NCI-H2196 treated with DMSO at 0.1 percent for 48 hours (cell line): ENCODE results near the gene CHTF18.
"Not testable (repeated sequence)": the region's sequence is repeated elsewhere in the genome, so short reads cannot be mapped to it uniquely, and the experiment has no call there.

Source experiments
- DNase-seq: peaks from one replicate; lab custom pipeline; 2025; ENCODE audit not compliant: unreplicated experiment; lab: John Stamatoyannopoulos, UW

Gene CHTF18

GRCh38 chr16:804193-805048 lies 16.0 kb downstream of the CHTF18 start:
- no peak for DNase-seq

- no peak for DNase-seq
Measured at GRCh38 chr16:805474-805873, 17.1 kb downstream of the CHTF18 start.

GRCh38 chr16:807347-808084 lies 19.1 kb downstream of the CHTF18 start:
- peak; percentile 64 for DNase-seq

GRCh38 chr16:808085-808386 lies 19.6 kb downstream of the CHTF18 start:
- no peak for DNase-seq

GRCh38 chr16:813204-813915 lies 24.9 kb downstream of the CHTF18 start:
- DNase-seq = no peak

- DNase-seq = no peak
Measured at GRCh38 chr16:813916-814412, 25.5 kb downstream of the CHTF18 start.

GRCh38 chr16:814974-815373 lies 26.6 kb downstream of the CHTF18 start:
- DNase-seq = no peak

- no peak for DNase-seq
Measured at GRCh38 chr16:815861-816260, 27.4 kb downstream of the CHTF18 start.

GRCh38 chr16:817001-817906 lies 28.8 kb downstream of the CHTF18 start:
- DNase-seq = no peak

- DNase-seq = no peak
Measured at GRCh38 chr16:818132-818531, 29.7 kb downstream of the CHTF18 start.

GRCh38 chr16:818592-818991 lies 30.2 kb downstream of the CHTF18 start:
- no peak for DNase-seq

GRCh38 chr16:819336-820043 lies 31.1 kb downstream of the CHTF18 start:
- DNase-seq = no peak

- not testable (repeated sequence) for DNase-seq
Measured at GRCh38 chr16:820044-820408, 31.6 kb downstream of the CHTF18 start.

GRCh38 chr16:820748-821147 lies 32.3 kb downstream of the CHTF18 start:
- no peak for DNase-seq

GRCh38 chr16:821751-822150 lies 33.3 kb downstream of the CHTF18 start:
- DNase-seq = no peak

- no peak for DNase-seq
Measured at GRCh38 chr16:822174-822908, 33.9 kb downstream of the CHTF18 start.

GRCh38 chr16:822909-823297 lies 34.5 kb downstream of the CHTF18 start:
- no peak for DNase-seq

- DNase-seq = no peak
Measured at GRCh38 chr16:824194-824593, 35.8 kb downstream of the CHTF18 start.

GRCh38 chr16:824601-825000 lies 36.2 kb downstream of the CHTF18 start:
- DNase-seq = no peak
